ENCODE data around the gene FHL1.

Gene FHL1

GRCh38 chrX:136203438-136203837 is 56.1 kb downstream of the FHL1 start:
- DNase-seq (ENCODE audit: low read depth) = no peak
- H3K4me3 ChIP-seq (ENCODE audit: low read depth, low read length) = no peak overlapping the region

GRCh38 chrX:136203951-136204350 is 56.6 kb downstream of the FHL1 start:
- no peak for DNase-seq (ENCODE audit: low read depth)
- H3K4me3 ChIP-seq (ENCODE audit: low read depth, low read length) = no peak overlapping the region

GRCh38 chrX:136204571-136204970 is 57.2 kb downstream of the FHL1 start:
- H3K4me3 ChIP-seq (ENCODE audit: low read depth, low read length) = no peak overlapping the region
- DNase-seq (ENCODE audit: low read depth) = no peak

GRCh38 chrX:136205882-136206380 is 58.6 kb downstream of the FHL1 start:
- H3K4me3 ChIP-seq (ENCODE audit: low read depth, low read length) = no peak overlapping the region
- DNase-seq (ENCODE audit: low read depth) = no peak

- no peak for DNase-seq (ENCODE audit: low read depth)
- H3K4me3 ChIP-seq (ENCODE audit: low read depth, low read length) = no peak overlapping the region
Observed at GRCh38 chrX:136206916-136207315, 59.6 kb downstream of the FHL1 start.

- H3K4me3 ChIP-seq (ENCODE audit: low read depth, low read length) = no peak overlapping the region
Observed at GRCh38 chrX:136207546-136207945, 60.2 kb downstream of the FHL1 start.

GRCh38 chrX:136209016-136209738 is 61.8 kb downstream of the FHL1 start:
- DNase-seq (ENCODE audit: low read depth) = no peak
- H3K4me3 ChIP-seq (ENCODE audit: low read depth, low read length) = no peak overlapping the region

More at GRCh38 chrX:136207546-136207945, 60.2 kb downstream of the FHL1 start:
- no peak for DNase-seq (ENCODE audit: low read depth)

GRCh38 chrX:136209751-136210150 is 62.4 kb downstream of the FHL1 start:
- H3K4me3 ChIP-seq (ENCODE audit: low read depth, low read length) = no peak overlapping the region
- no peak for DNase-seq (ENCODE audit: low read depth)

- no peak for DNase-seq (ENCODE audit: low read depth)
- no peak overlapping the region for H3K4me3 ChIP-seq (ENCODE audit: low read depth, low read length)
Observed at GRCh38 chrX:136210243-136210642, 62.9 kb downstream of the FHL1 start.

- DNase-seq (ENCODE audit: low read depth) = no peak
- no peak overlapping the region for H3K4me3 ChIP-seq (ENCODE audit: low read depth, low read length)
Observed at GRCh38 chrX:136210806-136211205, 63.5 kb downstream of the FHL1 start.

- no peak overlapping the region for H3K4me3 ChIP-seq (ENCODE audit: low read depth, low read length)
- no peak for DNase-seq (ENCODE audit: low read depth)
Observed at GRCh38 chrX:136211766-136212556, 64.6 kb downstream of the FHL1 start.

GRCh38 chrX:136212557-136213111 is 65.3 kb downstream of the FHL1 start:
- no peak overlapping the region for H3K4me3 ChIP-seq (ENCODE audit: low read depth, low read length)
- DNase-seq (ENCODE audit: low read depth) = no peak

GRCh38 chrX:136214551-136214950 is 67.2 kb downstream of the FHL1 start:
- peak; percentile 77 for DNase-seq (ENCODE audit: low read depth)

GRCh38 chrX:136215559-136215958 is 68.2 kb downstream of the FHL1 start:
- H3K4me3 ChIP-seq (ENCODE audit: low read depth, low read length) = no peak overlapping the region
- no peak for DNase-seq (ENCODE audit: low read depth)

More at GRCh38 chrX:136214551-136214950, 67.2 kb downstream of the FHL1 start:
- no peak overlapping the region for H3K4me3 ChIP-seq (ENCODE audit: low read depth, low read length)

- H3K4me3 ChIP-seq (ENCODE audit: low read depth, low read length) = no peak overlapping the region
- DNase-seq (ENCODE audit: low read depth) = no peak
Observed at GRCh38 chrX:136219893-136220292, 72.6 kb downstream of the FHL1 start.

- no peak for DNase-seq (ENCODE audit: low read depth)
- no peak overlapping the region for H3K4me3 ChIP-seq (ENCODE audit: low read depth, low read length)
Observed at GRCh38 chrX:136220540-136220939, 73.2 kb downstream of the FHL1 start.

- no peak for DNase-seq (ENCODE audit: low read depth)
- no peak overlapping the region for H3K4me3 ChIP-seq (ENCODE audit: low read depth, low read length)
Observed at GRCh38 chrX:136220951-136221350, 73.6 kb downstream of the FHL1 start.

- DNase-seq (ENCODE audit: low read depth) = no peak
- no peak overlapping the region for H3K4me3 ChIP-seq (ENCODE audit: low read depth, low read length)
Observed at GRCh38 chrX:136221851-136222513, 74.6 kb downstream of the FHL1 start.

- H3K4me3 ChIP-seq (ENCODE audit: low read depth, low read length) = no peak overlapping the region
- DNase-seq (ENCODE audit: low read depth) = no peak
Observed at GRCh38 chrX:136227074-136227473, 79.7 kb downstream of the FHL1 start.
